H9 (cell line): ENCODE results near the gene KRTAP2-3. TPM values are rescaled to one million over a fixed set of nuclear protein-coding genes. Genes with fewer than 3 reads are reported as not detected.

Experiments used
- DNase-seq: peaks from one replicate; pipeline ENCODE4 v3.0.0-alpha.2; 2017
- H2AFZ ChIP-seq: one replicate; pipeline ENCODE4 v1.6.1; 2013; ENCODE audit warnings: mild to moderate bottlenecking, low read length, control low read depth, moderate library complexity
- H2AK5ac ChIP-seq: 2 replicates; pipeline ENCODE4 v1.6.1; 2013; ENCODE audit warnings: low read length, control low read depth, mixed read lengths; ENCODE audit not compliant: insufficient read length
- H2BK120ac ChIP-seq: one replicate; pipeline ENCODE4 v1.6.1; 2013; ENCODE audit warnings: low read depth, mild to moderate bottlenecking, low read length, control low read depth, inconsistent platforms; ENCODE audit not compliant: poor library complexity, severe bottlenecking
- H2BK12ac ChIP-seq: 2 replicates; pipeline ENCODE4 v1.6.1; 2013; ENCODE audit warnings: low read length, control low read depth, mixed read lengths, low read depth; ENCODE audit not compliant: insufficient read length
- H2BK15ac ChIP-seq: 2 replicates; pipeline ENCODE4 v1.6.1; 2013; ENCODE audit warnings: low read depth, low read length, control low read depth
- H2BK20ac ChIP-seq: one replicate; pipeline ENCODE4 v1.6.1; 2013; ENCODE audit warnings: low read depth, mild to moderate bottlenecking, low read length, control low read depth, inconsistent platforms; ENCODE audit not compliant: poor library complexity, severe bottlenecking
- H2BK5ac ChIP-seq: 2 replicates; pipeline ENCODE4 v1.6.1; 2013; ENCODE audit warnings: low read length, control low read depth, mixed read lengths; ENCODE audit not compliant: insufficient read length
- H3K14ac ChIP-seq: 2 replicates; pipeline ENCODE4 v1.6.1; 2013; ENCODE audit warnings: low read length, control low read depth; ENCODE audit not compliant: insufficient read depth
- H3K18ac ChIP-seq: 2 replicates; pipeline ENCODE4 v1.6.1; 2013; ENCODE audit warnings: low read depth, mild to moderate bottlenecking, mixed read lengths, low read length, control low read depth; ENCODE audit not compliant: insufficient read length
- H3K23ac ChIP-seq: 2 replicates; pipeline ENCODE4 v1.6.1; 2013; ENCODE audit warnings: low read length, control low read depth, mixed read lengths, low read depth; ENCODE audit not compliant: insufficient read length
- H3K23me2 ChIP-seq: 2 replicates; pipeline ENCODE4 v1.6.1; 2013; ENCODE audit warnings: low read depth, mild to moderate bottlenecking, mixed read lengths, low read length, control low read depth; ENCODE audit not compliant: insufficient read length, poor library complexity, severe bottlenecking
- H3K27ac ChIP-seq: 2 replicates; pipeline ENCODE4 v1.5.1; 2013; ENCODE audit warnings: low read length, control low read depth, mixed read lengths, low read depth; ENCODE audit not compliant: insufficient read length
- H3K27me3 ChIP-seq: 2 replicates; pipeline ENCODE4 v1.6.1; 2013; ENCODE audit warnings: low read length, control low read depth, inconsistent platforms; ENCODE audit not compliant: insufficient read depth
- H3K4ac ChIP-seq: 2 replicates; pipeline ENCODE4 v1.6.1; 2013; ENCODE audit warnings: low read depth, mild to moderate bottlenecking, control low read depth, inconsistent platforms, low read length, moderate library complexity
- H3K4me1 ChIP-seq: 2 replicates; pipeline ENCODE4 v1.6.1; 2013; ENCODE audit warnings: low read length, control low read depth, inconsistent platforms; ENCODE audit not compliant: insufficient read depth
- H3K4me2 ChIP-seq: 2 replicates; pipeline ENCODE4 v1.6.1; 2013; ENCODE audit warnings: low read length, control low read depth, mixed read lengths; ENCODE audit not compliant: insufficient read length, insufficient read depth
- H3K56ac ChIP-seq: 2 replicates; pipeline ENCODE4 v1.6.1; 2013; ENCODE audit warnings: low read depth, mild to moderate bottlenecking, mixed read lengths, low read length, control low read depth; ENCODE audit not compliant: insufficient read length
- H3K79me1 ChIP-seq: 2 replicates; pipeline ENCODE4 v1.6.1; 2013; ENCODE audit warnings: low read depth, mild to moderate bottlenecking, moderate library complexity, low read length, control low read depth, inconsistent platforms; ENCODE audit not compliant: insufficient read depth, poor library complexity, severe bottlenecking
- H3K79me2 ChIP-seq: 2 replicates; pipeline ENCODE4 v1.6.1; 2013; ENCODE audit warnings: low read length, control low read depth, inconsistent platforms; ENCODE audit not compliant: insufficient read depth
- H3K9ac ChIP-seq: 2 replicates; pipeline ENCODE4 v1.6.1; 2013; ENCODE audit warnings: low read length, control low read depth, mixed read lengths; ENCODE audit not compliant: insufficient read length; ENCODE audit errors: extremely low read depth
- H3K9me3 ChIP-seq: one replicate; pipeline ENCODE4 v1.6.1; 2013; ENCODE audit warnings: low read depth, low read length, inconsistent platforms; ENCODE audit not compliant: control insufficient read depth
- H3T11ph ChIP-seq: one replicate; pipeline ENCODE4 v1.6.1; 2013; ENCODE audit warnings: mild to moderate bottlenecking, low read length, control low read depth, inconsistent platforms
- H4K20me1 ChIP-seq: one replicate; pipeline ENCODE4 v1.6.1; 2013; ENCODE audit not compliant: control insufficient read depth, insufficient read length, insufficient read depth
- H4K5ac ChIP-seq: 2 replicates; pipeline ENCODE4 v1.6.1; 2013; ENCODE audit warnings: low read depth, mild to moderate bottlenecking, mixed read lengths, low read length, control low read depth; ENCODE audit not compliant: insufficient read length
- H4K8ac ChIP-seq: replicated peaks from 2 replicates; pipeline ENCODE4 v1.6.1; 2013; ENCODE audit warnings: low read length, control low read depth, mixed read lengths, low read depth; ENCODE audit not compliant: insufficient read length
- H4K91ac ChIP-seq: 2 replicates; pipeline ENCODE4 v1.6.1; 2013; ENCODE audit warnings: low read depth, mild to moderate bottlenecking, moderate library complexity, mixed read lengths, low read length, control low read depth; ENCODE audit not compliant: insufficient read length
- H3K27ac Mint-ChIP-seq, 3 experiments: 2 replicates in 2 of 3; 3 replicates in 1 of 3; pipeline ENCODE4 v1.8.0; 2020 to 2021; ENCODE audit warnings: mixed read lengths in 3 of 3, mild to moderate bottlenecking in 1 of 3, moderate library complexity in 1 of 3
- H3K27me3 Mint-ChIP-seq: 2 replicates; pipeline ENCODE4 v1.8.0; 2021; ENCODE audit warnings: low read depth, mild to moderate bottlenecking, moderate library complexity, mixed read lengths
- H3K36me3 Mint-ChIP-seq, 3 experiments: 2 replicates in 2 of 3; 3 replicates in 1 of 3; pipeline ENCODE4 v1.8.0; 2020 to 2021; ENCODE audit warnings: low read depth in 3 of 3, mixed read lengths in 3 of 3; ENCODE audit not compliant: insufficient read depth in 1 of 3
- H3K4me1 Mint-ChIP-seq, 2 experiments: 2 replicates each; pipeline ENCODE4 v1.8.0; 2020; ENCODE audit warnings: mixed read lengths in 2 of 2
- H3K4me3 Mint-ChIP-seq, 2 experiments: 2 replicates in 1 of 2; 3 replicates in 1 of 2; pipeline ENCODE4 v1.8.0; 2020 to 2021; ENCODE audit warnings: mild to moderate bottlenecking in 2 of 2, mixed read lengths in 2 of 2, moderate library complexity in 1 of 2
- H3K9me3 Mint-ChIP-seq, 2 experiments: 2 replicates in 1 of 2; 3 replicates in 1 of 2; pipeline ENCODE4 v1.8.0; 2020; ENCODE audit warnings: mild to moderate bottlenecking in 2 of 2, mixed read lengths in 2 of 2, moderate library complexity in 1 of 2
- CTCF ChIP-seq: fragments of 200-600 bp; sonication (generic); conservative IDR thresholded peaks from 3 replicates; pipeline ENCODE4 v1.8.0; 2021; ENCODE audit warnings: antibody characterized with exemption, mild to moderate bottlenecking
- WGBS: extraction: QIAGEN DNeasy Blood & Tissue Kit; methylation state at CpG from one replicate; pipeline ENCODE4 v1.1.7; 2013; ENCODE audit warnings: missing lambda C conversion rate, low lambda C conversion rate, mixed read lengths; ENCODE audit not compliant: insufficient read length; ENCODE audit errors: extremely low coverage; 5-methylcytosine and 5-hydroxymethylcytosine counted together
- total RNA-seq: library from RNA; stranded (reverse); gene quantifications from 2 replicates; pipeline ENCODE4 v1.2.1, GENCODE V29; 2021

The KRTAP2-3 gene
- total RNA-seq, 1 experiment from 2014 or later: not detected

- no peak overlapping the region for H2BK20ac ChIP-seq
- DNase-seq: no peak
Observed at GRCh38 chr17:41009301-41009760, 50.6 kb downstream of the KRTAP2-3 start.

More at GRCh38 chr17:41009301-41009760, 50.6 kb downstream of the KRTAP2-3 start:
- Histone ChIP-seq H2BK120ac (no peak overlapping the region), H2AFZ (no peak overlapping the region), H2BK5ac (no peak overlapping the region), H3K9ac (no peak overlapping the region), H4K5ac (no peak overlapping the region), H3T11ph (no peak overlapping the region), H3K27ac (no peak overlapping the region), H4K91ac (no peak overlapping the region), H2AK5ac (no peak overlapping the region), H3K56ac (no peak overlapping the region), H3K23ac (no peak overlapping the region), H3K14ac (no peak overlapping the region), H3K4me2 (no peak overlapping the region), H3K79me1 (no peaks in the 10 kb centered on the region), H3K4ac (no peak overlapping the region), H3K79me2 (no peaks in the 10 kb centered on the region), H3K9me3 (no peaks in the 10 kb centered on the region), H2BK15ac (no peak overlapping the region), H2BK12ac (no peak overlapping the region), H3K4me1 (no peaks in the 10 kb centered on the region; the same call in 1 of the 2 replicates), H3K23me2 (no peaks in the 10 kb centered on the region), H3K18ac (no peak overlapping the region), H4K8ac (no peak overlapping the region), H3K27me3 (no peaks in the 10 kb centered on the region), H4K20me1 (no peaks in the 10 kb centered on the region)
- no peaks in the 10 kb centered on the region for H3K9me3 Mint-ChIP-seq
- TF ChIP-seq CTCF: no peak
- H3K27me3 Mint-ChIP-seq: no peaks in the 10 kb centered on the region
- H3K27ac Mint-ChIP-seq: no peak overlapping the region
- H3K4me3 Mint-ChIP-seq: no peak overlapping the region
- peaks cover 17 to 19% of the 10 kb centered on the region in 2 experiments for H3K4me1 Mint-ChIP-seq
- H3K36me3 Mint-ChIP-seq: no peaks in the 10 kb centered on the region
- WGBS: no CpG with 5 or more reads among the region's 4 CpGs

Other genes with a start within 250 kb of the KRTAP2-3 start
- 24.0 and 28.4 TPM in 2 replicates for gene KRT10, start 237.5 kb downstream of the KRTAP2-3 start, total RNA-seq
- not detected in 2 replicates for gene KRT12, start 192.9 kb downstream of the KRTAP2-3 start, total RNA-seq
- gene KRT20, start 174.9 kb downstream of the KRTAP2-3 start, total RNA-seq: not detected in 2 replicates
- not detected in 2 replicates for gene KRT23, start 122.5 kb downstream of the KRTAP2-3 start, total RNA-seq
- not detected in 2 replicates for gene KRT39, start 93.2 kb downstream of the KRTAP2-3 start, total RNA-seq
- not detected in 2 replicates for gene KRT40, start 75.8 kb downstream of the KRTAP2-3 start, total RNA-seq
- gene KRTAP3-3, start 66.0 kb downstream of the KRTAP2-3 start, total RNA-seq: not detected in 2 replicates
- gene KRTAP3-2, start 60.2 kb downstream of the KRTAP2-3 start, total RNA-seq: not detected in 2 replicates
- not detected in 2 replicates for gene KRTAP3-1, start 51.0 kb downstream of the KRTAP2-3 start, total RNA-seq
- gene KRTAP1-5, start 32.9 kb downstream of the KRTAP2-3 start, total RNA-seq: not detected in 2 replicates
- gene KRTAP1-4, start 29.9 kb downstream of the KRTAP2-3 start, total RNA-seq: not detected in 2 replicates
- not detected in 2 replicates for gene KRTAP1-3, start 25.2 kb downstream of the KRTAP2-3 start, total RNA-seq
- not detected in 2 replicates for gene KRTAP1-1, start 18.7 kb downstream of the KRTAP2-3 start, total RNA-seq
- gene KRTAP2-1, start 12.8 kb downstream of the KRTAP2-3 start, total RNA-seq: not detected in 2 replicates
- gene KRTAP2-2, start 4.9 kb downstream of the KRTAP2-3 start, total RNA-seq: not detected in 2 replicates
- not detected in 2 replicates for gene KRTAP2-4, start 5.8 kb upstream of the KRTAP2-3 start, total RNA-seq
- not detected in 2 replicates for gene KRTAP4-7, start 24.0 kb upstream of the KRTAP2-3 start, total RNA-seq
- gene KRTAP4-8, start 38.0 kb upstream of the KRTAP2-3 start, total RNA-seq: not detected in 2 replicates
- gene KRTAP4-16, start 42.1 kb upstream of the KRTAP2-3 start, total RNA-seq: not detected in 2 replicates
- gene KRTAP4-9, start 45.3 kb upstream of the KRTAP2-3 start, total RNA-seq: not detected in 2 replicates
- gene KRTAP4-11, start 58.3 kb upstream of the KRTAP2-3 start, total RNA-seq: not detected in 2 replicates
- gene KRTAP4-12, start 64.1 kb upstream of the KRTAP2-3 start, total RNA-seq: not detected in 2 replicates
- gene KRTAP4-6, start 80.4 kb upstream of the KRTAP2-3 start, total RNA-seq: not detected in 2 replicates
- not detected in 2 replicates for gene KRTAP4-5, start 89.7 kb upstream of the KRTAP2-3 start, total RNA-seq
- not detected in 2 replicates for gene KRTAP4-4, start 100.6 kb upstream of the KRTAP2-3 start, total RNA-seq
- gene KRTAP4-3, start 108.1 kb upstream of the KRTAP2-3 start, total RNA-seq: not detected in 2 replicates
- gene KRTAP4-2, start 118.1 kb upstream of the KRTAP2-3 start, total RNA-seq: not detected in 2 replicates
- gene KRTAP4-1, start 124.8 kb upstream of the KRTAP2-3 start, total RNA-seq: not detected in 2 replicates
- gene KRTAP9-1, start 129.8 kb upstream of the KRTAP2-3 start, total RNA-seq: not detected in 2 replicates
- gene KRTAP9-2, start 166.5 kb upstream of the KRTAP2-3 start, total RNA-seq: not detected in 2 replicates
- not detected in 2 replicates for gene KRTAP9-3, start 172.3 kb upstream of the KRTAP2-3 start, total RNA-seq
- gene KRTAP9-8, start 177.9 kb upstream of the KRTAP2-3 start, total RNA-seq: not detected in 2 replicates
- not detected in 2 replicates for gene KRTAP9-4, start 189.6 kb upstream of the KRTAP2-3 start, total RNA-seq
- not detected in 2 replicates for gene KRTAP9-9, start 195.3 kb upstream of the KRTAP2-3 start, total RNA-seq
- not detected in 2 replicates for gene KRTAP9-6, start 205.3 kb upstream of the KRTAP2-3 start, total RNA-seq
- not detected in 2 replicates for gene KRTAP9-7, start 215.6 kb upstream of the KRTAP2-3 start, total RNA-seq
- gene KRTAP29-1, start 242.7 kb upstream of the KRTAP2-3 start, total RNA-seq: not detected in 2 replicates
- gene KRTAP16-1, start 249.2 kb upstream of the KRTAP2-3 start, total RNA-seq: not detected in 2 replicates